HG02970 (cell line): Measurements from ENCODE around the gene PCDHA4.
"Not testable (repeated sequence)": the region's sequence is repeated elsewhere in the genome, so short reads cannot be mapped to it uniquely, and the experiment has no call there.

Source experiments
- ATAC-seq: cut with Tn5 transposase; IDR thresholded peaks from one replicate; pipeline ENCODE4 v1.9.1; 2021; ENCODE audit warnings: mild to moderate bottlenecking, moderate library complexity, moderate number of reproducible peaks; ENCODE audit not compliant: unreplicated experiment, low FRiP score

PCDHA4 gene

DNA sequence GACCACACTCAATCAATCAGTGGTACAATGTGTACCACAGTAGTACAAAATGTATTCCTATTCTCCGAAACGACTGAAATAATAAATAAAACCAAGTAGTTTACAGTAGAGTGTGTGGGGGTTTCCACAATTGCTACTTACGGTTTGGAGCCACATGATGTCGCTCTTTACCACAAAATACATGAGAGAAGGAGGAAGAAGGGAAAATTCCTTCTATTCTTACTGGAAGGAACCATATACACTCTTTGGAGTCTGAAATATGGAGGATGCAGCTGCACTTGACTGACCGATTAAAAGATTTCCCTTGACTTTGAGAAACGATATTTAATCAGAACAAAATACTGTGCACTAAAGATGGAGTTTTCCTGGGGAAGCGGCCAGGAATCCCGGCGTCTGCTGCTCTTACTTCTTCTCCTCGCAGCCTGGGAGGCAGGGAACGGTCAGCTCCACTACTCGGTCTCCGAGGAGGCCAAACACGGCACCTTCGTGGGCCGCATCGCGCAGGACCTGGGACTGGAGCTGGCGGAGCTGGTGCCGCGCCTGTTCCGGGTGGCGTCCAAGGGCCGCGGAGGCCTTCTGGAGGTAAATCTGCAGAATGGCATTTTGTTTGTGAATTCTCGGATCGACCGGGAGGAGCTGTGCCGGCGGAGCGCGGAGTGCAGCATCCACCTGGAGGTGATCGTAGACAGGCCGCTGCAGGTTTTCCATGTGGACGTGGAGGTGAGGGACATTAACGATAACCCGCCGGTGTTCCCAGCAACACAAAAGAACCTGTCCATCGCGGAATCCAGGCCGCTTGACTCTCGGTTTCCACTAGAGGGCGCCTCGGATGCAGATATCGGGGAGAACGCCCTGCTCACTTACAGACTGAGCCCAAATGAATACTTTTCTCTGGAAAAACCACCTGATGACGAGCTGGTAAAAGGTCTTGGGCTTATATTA, at the start of gene PCDHA4:
Gene PCDHA4 (plus strand): TSS at position 235 of the 942 bp plus-strand sequence.
- no peak for ATAC-seq

DNA sequence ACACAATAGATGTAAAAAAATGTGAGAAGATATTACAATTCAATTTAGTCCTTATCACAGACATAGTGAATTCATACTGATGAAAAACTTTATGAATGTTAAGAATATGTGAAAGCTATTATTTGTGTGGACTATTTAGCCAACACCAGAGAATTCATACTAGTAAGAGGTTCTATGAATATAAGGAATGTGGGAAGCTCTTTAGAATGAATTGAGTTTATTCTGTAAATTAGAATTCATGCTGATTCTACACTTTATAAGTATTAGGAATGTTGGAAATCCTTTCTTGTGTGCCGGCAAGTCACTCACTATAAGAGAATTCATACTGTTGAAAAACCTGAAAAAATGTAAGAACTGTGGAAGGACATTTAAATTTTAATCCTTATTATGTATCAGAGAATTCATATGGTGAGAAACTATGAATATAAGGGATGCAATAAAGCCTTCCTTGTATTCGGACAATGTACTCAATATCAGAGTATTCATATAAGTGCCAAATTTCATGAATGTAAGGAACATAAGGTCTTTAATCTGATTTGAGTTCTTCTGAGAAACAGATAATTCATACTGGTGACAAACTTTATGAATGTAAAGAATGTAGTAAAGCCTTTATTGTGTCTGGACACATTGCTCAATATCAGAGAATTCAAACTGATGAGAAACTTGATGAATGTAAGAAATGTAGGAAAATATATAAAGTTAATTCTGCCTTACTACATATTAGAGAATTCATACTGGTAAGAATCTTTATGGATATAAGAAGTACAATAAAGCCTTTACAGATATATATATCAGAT, 42.5 kb upstream of the PCDHA4 start:
- ATAC-seq, result no peak

GRCh38 chr5:140767444-140767843, 39.4 kb upstream of the PCDHA4 start:
- no peak for ATAC-seq

GRCh38 chr5:140780512-140780911, 26.4 kb upstream of the PCDHA4 start:
- no peak for ATAC-seq

DNA sequence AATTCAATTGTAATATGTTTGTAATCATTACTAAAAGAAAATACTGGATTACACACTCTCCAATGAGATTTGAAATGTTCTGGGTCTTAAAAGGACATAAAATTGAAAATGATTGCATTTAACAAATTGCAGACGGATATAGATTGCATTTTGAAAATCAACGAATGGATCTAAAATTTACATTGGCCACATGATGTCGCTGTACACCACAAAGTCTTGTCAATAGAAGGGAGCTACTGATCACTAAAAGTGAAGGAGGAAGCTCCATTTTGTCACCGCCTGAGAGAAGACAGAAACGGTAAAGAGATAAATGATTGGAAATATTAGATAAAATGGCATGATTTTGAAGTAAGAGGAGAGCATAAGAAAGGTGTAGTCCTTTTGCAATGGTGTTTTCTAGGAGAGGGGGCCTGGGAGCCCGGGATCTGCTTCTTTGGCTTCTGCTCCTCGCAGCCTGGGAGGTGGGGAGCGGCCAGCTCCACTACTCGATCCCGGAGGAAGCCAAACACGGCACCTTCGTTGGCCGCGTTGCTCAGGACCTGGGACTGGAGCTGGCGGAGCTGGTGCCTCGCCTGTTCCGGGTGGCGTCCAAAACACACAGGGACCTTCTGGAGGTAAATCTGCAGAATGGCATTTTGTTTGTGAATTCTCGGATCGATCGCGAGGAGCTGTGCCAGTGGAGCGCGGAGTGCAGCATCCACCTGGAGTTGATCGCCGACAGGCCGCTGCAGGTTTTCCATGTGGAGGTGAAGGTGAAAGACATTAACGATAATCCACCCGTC, 20.8 kb upstream of the PCDHA4 start, which contains the start of gene PCDHA1:
Gene PCDHA1 (plus strand): TSS at position 236 of the 782 bp plus-strand sequence.
- ATAC-seq, result no peak

DNA sequence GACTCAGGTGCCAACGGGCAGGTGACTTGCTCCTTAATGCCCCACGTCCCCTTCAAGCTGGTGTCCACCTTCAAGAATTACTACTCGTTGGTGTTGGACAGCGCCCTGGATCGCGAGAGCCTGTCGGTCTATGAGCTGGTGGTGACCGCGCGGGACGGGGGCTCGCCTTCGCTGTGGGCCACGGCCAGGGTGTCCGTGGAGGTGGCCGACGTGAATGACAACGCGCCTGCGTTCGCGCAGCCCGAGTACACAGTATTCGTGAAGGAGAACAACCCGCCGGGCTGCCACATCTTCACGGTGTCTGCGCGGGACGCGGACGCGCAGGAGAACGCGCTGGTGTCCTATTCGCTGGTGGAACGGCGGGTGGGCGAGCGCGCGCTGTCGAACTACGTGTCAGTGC, 19.4 kb upstream of the PCDHA4 start:
- ATAC-seq, result not testable (repeated sequence)

DNA sequence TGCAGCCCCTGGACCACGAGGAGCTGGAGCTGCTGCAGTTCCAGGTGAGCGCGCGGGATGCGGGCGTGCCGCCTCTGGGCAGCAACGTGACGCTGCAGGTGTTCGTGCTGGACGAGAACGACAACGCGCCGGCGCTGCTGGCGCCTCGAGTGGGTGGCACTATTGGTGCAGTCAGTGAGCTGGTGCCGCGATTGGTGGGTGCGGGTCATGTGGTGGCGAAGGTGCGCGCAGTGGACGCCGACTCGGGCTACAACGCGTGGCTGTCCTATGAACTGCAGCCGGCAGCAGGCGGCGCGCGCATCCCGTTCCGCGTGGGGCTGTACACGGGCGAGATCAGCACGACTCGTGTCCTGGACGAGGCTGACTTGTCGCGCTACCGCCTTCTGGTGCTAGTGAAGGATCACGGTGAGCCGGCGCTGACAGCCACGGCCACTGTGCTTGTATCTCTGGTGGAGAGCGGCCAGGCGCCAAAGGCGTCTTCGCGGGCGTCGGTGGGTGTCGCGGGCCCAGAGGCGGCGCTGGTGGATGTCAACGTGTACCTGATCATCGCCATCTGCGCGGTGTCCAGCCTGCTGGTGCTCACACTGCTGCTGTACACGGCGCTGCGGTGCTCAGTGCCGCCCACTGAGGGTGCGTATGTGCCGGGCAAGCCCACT, 18.9 kb upstream of the PCDHA4 start:
- ATAC-seq, result not testable (repeated sequence)

DNA sequence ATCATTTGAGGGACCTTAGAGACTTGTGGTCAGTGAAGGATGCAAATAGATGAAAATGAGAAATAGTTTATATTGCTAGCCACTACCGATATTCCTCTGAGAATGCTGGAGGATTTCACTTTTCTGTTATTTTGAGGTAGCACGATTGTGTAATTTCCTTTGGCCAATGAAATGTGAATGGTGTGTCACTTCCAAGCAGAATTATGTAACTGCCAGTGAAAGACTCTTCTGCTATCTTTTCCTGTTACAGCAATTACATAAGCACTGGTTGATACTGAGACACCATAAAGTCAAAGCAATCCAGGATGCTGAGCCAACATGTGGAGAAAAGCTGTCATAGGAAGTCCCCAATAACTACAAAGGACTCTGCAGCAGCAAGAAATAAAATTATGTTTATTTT, 15.8 kb upstream of the PCDHA4 start:
- no peak for ATAC-seq

DNA sequence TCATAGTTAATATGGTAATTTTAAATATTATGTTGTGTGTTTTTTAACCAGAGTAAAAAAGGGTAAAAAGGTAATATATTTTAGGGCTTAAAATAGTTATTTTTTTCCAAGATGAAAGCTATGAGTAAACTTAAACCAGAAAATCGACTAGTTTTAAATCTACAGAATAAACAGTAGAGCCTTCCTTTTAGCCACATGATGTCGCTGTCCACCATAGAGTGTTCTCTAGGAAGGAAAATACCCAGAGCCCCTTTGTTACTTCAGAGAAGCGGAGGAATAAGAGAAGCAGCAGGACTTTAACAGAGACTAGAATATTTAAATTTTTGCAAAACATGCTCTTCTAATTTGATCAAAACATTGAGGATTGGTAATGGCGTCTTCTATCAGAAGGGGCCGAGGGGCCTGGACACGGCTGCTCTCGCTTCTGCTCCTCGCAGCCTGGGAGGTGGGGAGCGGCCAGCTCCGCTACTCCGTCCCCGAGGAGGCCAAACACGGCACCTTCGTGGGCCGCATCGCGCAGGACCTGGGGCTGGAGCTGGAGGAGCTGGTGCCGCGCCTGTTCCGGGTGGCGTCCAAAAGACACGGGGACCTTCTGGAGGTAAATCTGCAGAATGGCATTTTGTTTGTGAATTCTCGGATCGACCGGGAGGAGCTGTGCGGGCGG, 12.1 kb upstream of the PCDHA4 start, which contains the start of gene PCDHA2:
Gene PCDHA2 (plus strand): TSS at position 258 of the 664 bp plus-strand sequence.
- ATAC-seq, result no peak

GRCh38 chr5:140795259-140795641, 11.6 kb upstream of the PCDHA4 start:
- no peak for ATAC-seq

DNA sequence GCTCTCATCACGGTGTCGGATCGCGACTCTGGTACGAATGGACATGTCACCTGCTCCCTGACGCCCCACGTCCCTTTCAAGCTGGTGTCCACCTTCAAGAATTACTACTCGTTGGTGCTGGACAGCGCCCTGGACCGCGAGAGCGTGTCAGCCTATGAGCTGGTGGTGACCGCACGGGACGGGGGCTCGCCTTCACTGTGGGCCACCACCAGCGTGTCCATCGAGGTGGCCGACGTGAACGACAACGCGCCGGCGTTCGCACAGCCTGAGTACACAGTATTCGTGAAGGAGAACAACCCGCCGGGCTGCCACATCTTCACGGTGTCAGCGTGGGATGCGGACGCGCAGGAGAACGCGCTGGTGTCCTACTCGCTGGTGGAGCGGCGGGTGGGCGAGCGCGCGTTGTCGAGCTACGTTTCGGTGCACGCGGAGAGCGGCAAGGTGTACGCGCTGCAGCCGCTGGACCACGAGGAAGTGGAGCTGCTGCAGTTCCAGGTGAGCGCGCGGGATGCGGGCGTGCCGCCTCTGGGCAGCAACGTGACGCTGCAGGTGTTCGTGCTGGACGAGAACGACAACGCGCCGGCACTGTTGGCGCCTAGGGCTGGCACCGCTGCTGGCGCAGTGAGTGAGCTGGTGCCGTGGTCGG, 10.7 kb upstream of the PCDHA4 start:
- not testable (repeated sequence) for ATAC-seq

DNA sequence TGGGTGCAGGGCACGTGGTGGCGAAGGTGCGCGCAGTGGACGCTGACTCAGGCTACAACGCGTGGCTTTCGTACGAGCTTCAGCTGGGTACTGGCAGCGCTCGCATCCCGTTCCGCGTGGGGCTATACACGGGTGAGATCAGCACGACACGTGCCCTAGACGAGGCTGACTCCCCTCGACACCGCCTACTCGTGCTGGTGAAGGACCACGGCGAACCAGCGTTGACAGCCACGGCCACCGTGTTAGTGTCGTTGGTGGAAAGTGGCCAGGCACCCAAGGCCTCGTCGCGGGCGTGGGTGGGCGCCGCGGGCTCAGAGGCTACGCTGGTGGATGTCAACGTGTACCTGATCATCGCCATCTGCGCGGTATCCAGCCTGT, 10.2 kb upstream of the PCDHA4 start:
- ATAC-seq, result no peak

- ATAC-seq, result no peak
These were observed 5.9 kb upstream of the PCDHA4 start, which contains the start of gene PCDHA3 for GRCh38 chr5:140800816-140801493. PCDHA3 (plus strand) TSS chr5:140801057.

GRCh38 chr5:140801494-140801841, 5.4 kb upstream of the PCDHA4 start:
- no peak for ATAC-seq

- ATAC-seq, result not testable (repeated sequence)
These were observed 4.5 kb upstream of the PCDHA4 start for GRCh38 chr5:140802381-140802780.

DNA sequence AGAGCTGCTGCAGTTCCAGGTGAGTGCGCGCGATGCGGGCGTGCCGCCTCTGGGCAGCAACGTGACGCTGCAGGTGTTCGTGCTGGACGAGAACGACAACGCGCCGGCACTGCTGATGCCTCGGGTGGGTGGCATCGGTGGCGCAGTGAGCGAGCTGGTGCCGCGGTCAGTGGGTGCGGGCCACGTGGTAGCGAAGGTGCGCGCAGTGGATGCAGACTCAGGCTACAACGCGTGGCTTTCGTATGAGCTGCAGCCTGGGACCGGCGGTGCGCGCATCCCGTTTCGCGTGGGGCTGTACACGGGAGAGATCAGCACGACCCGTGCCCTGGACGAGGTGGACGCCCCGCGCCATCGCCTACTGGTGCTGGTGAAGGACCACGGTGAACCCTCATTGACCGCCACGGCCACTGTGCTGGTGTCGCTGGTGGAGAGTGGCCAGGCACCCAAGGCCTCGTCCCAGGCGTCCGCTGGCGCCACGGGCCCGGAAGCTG, 4.0 kb upstream of the PCDHA4 start:
- no peak for ATAC-seq

GRCh38 chr5:140808241-140808888, 1.5 kb downstream of the PCDHA4 start:
- not testable (repeated sequence) for ATAC-seq

- ATAC-seq, result no peak
These were observed 2.0 kb downstream of the PCDHA4 start for GRCh38 chr5:140808889-140809291.
